H1 (cell line): ENCODE data around the gene TMEM187. TPM values are rescaled to one million over a fixed set of nuclear protein-coding genes. Genes with fewer than 3 reads are reported as not detected.

Experiments
- CTCF ChIA-PET: fragments of 300-600 bp; sonication (Branson Sonifier 250); formaldehyde crosslinking; loops from one replicate; lab custom pipeline; 2021; ENCODE audit not compliant: partially characterized antibody; lab: Charles Lee
- POLR2A ChIA-PET: fragments of 300-600 bp; sonication (Branson Sonifier 250); formaldehyde crosslinking; loops from one replicate; lab custom pipeline; 2021; ENCODE audit warnings: inconsistent platforms; ENCODE audit not compliant: partially characterized antibody; lab: Charles Lee
- DNase-seq, 2 experiments: peaks; one replicate each; pipeline versions ENCODE4 v3.0.0 to v3.0.0-alpha.2; 2010 to 2022; ENCODE audit warnings: low spot score in 2 of 2, low read depth in 1 of 2, mixed read lengths in 1 of 2
- FAIRE-seq: peaks from 2 replicates; lab custom pipeline; 2011; peaks lifted over from hg19 to GRCh38; lab: Jason Lieb, UNC
- H2AFZ ChIP-seq: 2 replicates; pipeline ENCODE4 v1.8.1; 2012; ENCODE audit warnings: low read length, inconsistent platforms
- H2AK5ac ChIP-seq: 2 replicates; pipeline ENCODE4 v1.6.1; 2013; ENCODE audit warnings: low read depth, low read length
- H2BK120ac ChIP-seq: replicated peaks from 2 replicates; pipeline ENCODE3; 2013; ENCODE audit warnings: low read depth, low read length, inconsistent platforms
- H2BK12ac ChIP-seq: 2 replicates; pipeline ENCODE4 v1.6.1; 2013; ENCODE audit warnings: low read depth, low read length
- H2BK15ac ChIP-seq: 2 replicates; pipeline ENCODE4 v1.6.1; 2013; ENCODE audit warnings: low read length
- H2BK20ac ChIP-seq: 2 replicates; pipeline ENCODE4 v1.6.1; 2013; ENCODE audit warnings: low read length
- H2BK5ac ChIP-seq: 2 replicates; pipeline ENCODE4 v1.6.1; 2013; ENCODE audit warnings: low read depth, low read length
- H3K14ac ChIP-seq: 2 replicates; pipeline ENCODE4 v1.6.1; 2013; ENCODE audit warnings: inconsistent platforms; ENCODE audit not compliant: insufficient read length
- H3K18ac ChIP-seq: 2 replicates; pipeline ENCODE4 v1.6.1; 2013; ENCODE audit warnings: low read length; ENCODE audit errors: extremely low read depth
- H3K23ac ChIP-seq: 2 replicates; pipeline ENCODE4 v1.6.1; 2013; ENCODE audit warnings: inconsistent platforms; ENCODE audit not compliant: insufficient read length
- H3K23me2 ChIP-seq: 2 replicates; pipeline ENCODE4 v1.6.1; 2013; ENCODE audit warnings: low read depth, low read length
- H3K27ac ChIP-seq: 2 replicates; pipeline ENCODE4 v1.6.1; 2011; ENCODE audit warnings: low read depth, low read length, inconsistent platforms
- H3K27me3 ChIP-seq, 4 experiments: replicated peaks in 1 of 4; 1 replicate in 1 of 4; 2 replicates in 3 of 4; pipeline versions ENCODE4 v1.6.1 to v1.8.1; 2011 to 2013; ENCODE audit warnings: low read length in 3 of 4, mild to moderate bottlenecking in 3 of 4, inconsistent platforms in 2 of 4, mixed read lengths in 2 of 4, moderate library complexity in 1 of 4; ENCODE audit not compliant: control insufficient read depth in 3 of 4, insufficient read depth in 3 of 4; ENCODE audit errors: extremely low read depth in 1 of 4
- H3K36me3 ChIP-seq, 4 experiments: 2 replicates each; pipeline versions ENCODE4 v1.6.1 to v1.8.1; 2011 to 2013; ENCODE audit warnings: mild to moderate bottlenecking in 4 of 4, low read length in 3 of 4, moderate library complexity in 2 of 4, control low read depth in 1 of 4, inconsistent platforms in 1 of 4; ENCODE audit not compliant: insufficient read depth in 4 of 4, control insufficient read depth in 2 of 4
- H3K4ac ChIP-seq: replicated peaks from 2 replicates; pipeline ENCODE3; 2013; ENCODE audit warnings: low read length, low read depth, mixed read lengths, inconsistent platforms; ENCODE audit not compliant: insufficient read length
- H3K4me1 ChIP-seq, 4 experiments: replicated peaks in 1 of 4; 1 replicate in 1 of 4; 2 replicates in 3 of 4; pipeline versions ENCODE4 v1.6.1 to v1.8.1; 2011 to 2013; ENCODE audit warnings: low read length in 3 of 4, inconsistent platforms in 2 of 4, mixed read lengths in 1 of 4; ENCODE audit not compliant: insufficient read depth in 4 of 4, control insufficient read depth in 3 of 4
- H3K4me2 ChIP-seq, 2 experiments: 2 replicates each; pipeline versions ENCODE4 v1.6.1 to v1.8.1; 2011 to 2013; ENCODE audit warnings: low read depth in 2 of 2, low read length in 2 of 2, control low read depth in 1 of 2, inconsistent platforms in 1 of 2, mild to moderate bottlenecking in 1 of 2; ENCODE audit not compliant: insufficient read depth in 1 of 2
- H3K4me3 ChIP-seq, 4 experiments: fragments of 200-600, 300-600 bp in 1 of 4; sonication (generic), shearing (Covaris generic), sonication (Bioruptor Twin) in 1 of 4; 2 replicates each; pipeline versions ENCODE4 v1.5.1 to v1.8.1; 2011 to 2016; ENCODE audit warnings: low read length in 4 of 4, low read depth in 3 of 4, control low read depth in 2 of 4, inconsistent platforms in 2 of 4, mild to moderate bottlenecking in 2 of 4, mixed read lengths in 1 of 4, moderate library complexity in 1 of 4; ENCODE audit not compliant: insufficient read depth in 2 of 4; ENCODE audit errors: extremely low read depth in 1 of 4
- H3K56ac ChIP-seq: replicated peaks from 2 replicates; pipeline ENCODE3; 2013; ENCODE audit warnings: low read depth, mild to moderate bottlenecking, mixed read lengths, low read length, inconsistent platforms; ENCODE audit not compliant: insufficient read length
- H3K79me1 ChIP-seq: 2 replicates; pipeline ENCODE4 v1.6.1; 2013; ENCODE audit warnings: low read depth, low read length, control low read depth
- H3K79me2 ChIP-seq, 2 experiments: 2 replicates each; pipeline versions ENCODE4 v1.6.1 to v1.8.1; 2012 to 2013; ENCODE audit warnings: low read length in 2 of 2, mild to moderate bottlenecking in 2 of 2, inconsistent platforms in 1 of 2; ENCODE audit not compliant: insufficient read depth in 2 of 2, control insufficient read depth in 1 of 2
- H3K9ac ChIP-seq, 4 experiments: replicated peaks in 1 of 4; 1 replicate in 1 of 4; 2 replicates in 3 of 4; pipeline versions ENCODE4 v1.6.1 to v1.8.1; 2011 to 2013; ENCODE audit warnings: low read depth in 3 of 4, low read length in 3 of 4, control low read depth in 2 of 4, mild to moderate bottlenecking in 2 of 4, moderate library complexity in 2 of 4, inconsistent platforms in 1 of 4; ENCODE audit errors: extremely low read depth in 1 of 4
- H3K9me3 ChIP-seq, 2 experiments: 2 replicates each; pipeline versions ENCODE4 v1.6.1 to v1.8.1; 2012 to 2013; ENCODE audit warnings: mild to moderate bottlenecking in 2 of 2, moderate library complexity in 2 of 2, control low read depth in 1 of 2, inconsistent platforms in 1 of 2, low read depth in 1 of 2, low read length in 1 of 2, mixed read lengths in 1 of 2; ENCODE audit not compliant: insufficient read depth in 2 of 2
- H4K20me1 ChIP-seq, 2 experiments: replicated peaks in 1 of 2; 2 replicates each; pipeline versions ENCODE3 to v1.8.1; 2011 to 2013; ENCODE audit warnings: inconsistent platforms in 2 of 2, low read length in 2 of 2, mild to moderate bottlenecking in 1 of 2; ENCODE audit not compliant: insufficient read depth in 2 of 2, control insufficient read depth in 1 of 2
- H4K5ac ChIP-seq: 2 replicates; pipeline ENCODE4 v1.6.1; 2013; ENCODE audit warnings: low read length, low read depth, mixed read lengths, inconsistent platforms; ENCODE audit not compliant: insufficient read length
- H4K8ac ChIP-seq: 2 replicates; pipeline ENCODE4 v1.8.0; 2013; ENCODE audit warnings: mild to moderate bottlenecking, moderate library complexity, low read length, inconsistent platforms; ENCODE audit not compliant: insufficient read depth; ENCODE audit errors: extremely low read depth
- H4K91ac ChIP-seq: replicated peaks from 2 replicates; pipeline ENCODE3; 2013; ENCODE audit warnings: low read length, mixed read lengths, inconsistent platforms; ENCODE audit not compliant: insufficient read length
- CREB1 ChIP-seq: IDR thresholded peaks from 2 replicates; pipeline ENCODE4 v1.6.1; 2012; ENCODE audit warnings: inconsistent platforms
- POLR2AphosphoS5 ChIP-seq: IDR thresholded peaks from 2 replicates; pipeline ENCODE4 v1.6.1; 2011; ENCODE audit warnings: low read depth, low read length
- WGBS, 2 experiments: shearing (Covaris generic) in 1 of 2; methylation state at CpG; one replicate each; pipeline versions ENCODE4 v1.1.6 to v1.1.7; 2013 to 2015; ENCODE audit warnings: low lambda C conversion rate in 2 of 2, mixed read lengths in 2 of 2, inconsistent platforms in 1 of 2, low coverage in 1 of 2, missing lambda C conversion rate in 1 of 2; ENCODE audit not compliant: insufficient replicate concordance in 2 of 2, insufficient coverage in 1 of 2, insufficient read length in 1 of 2; ENCODE audit errors: extremely low coverage in 1 of 2, missing lambda C conversion rate in 1 of 2; 5-methylcytosine and 5-hydroxymethylcytosine counted together
- polyA plus RNA-seq, 7 experiments: library from polyadenylated mRNA; depleted of rRNA in 3 of 7; stranded (reverse) in 5 of 7; unstranded in 2 of 7; fragments of >200 nt in 5 of 7; fragments of 200-250 nt in 2 of 7; gene quantifications; 1 replicate in 5 of 7; 2 replicates in 1 of 7; 4 replicates in 1 of 7; pipeline versions ENCODE4 v1.2.1 to v1.2.3, GENCODE V29; 2011 to 2013; ENCODE audit warnings: missing spikeins in 2 of 7, mixed read lengths in 2 of 7
- total RNA-seq: library from RNA; stranded (reverse); fragmentation: NEBNext Ultra II Directional; extraction: Animal tissue kit (Norgen Biotek cat#: 25700); gene quantifications from 2 replicates; pipeline ENCODE4 v1.2.1, GENCODE V29; 2021

Gene TMEM187
- total and polyA plus RNA-seq, 2 of the 8 experiments (the other 6 are each of a cell fraction or from before 2014, with no cell fraction given): 5.0 to 14.5 TPM

DNA sequence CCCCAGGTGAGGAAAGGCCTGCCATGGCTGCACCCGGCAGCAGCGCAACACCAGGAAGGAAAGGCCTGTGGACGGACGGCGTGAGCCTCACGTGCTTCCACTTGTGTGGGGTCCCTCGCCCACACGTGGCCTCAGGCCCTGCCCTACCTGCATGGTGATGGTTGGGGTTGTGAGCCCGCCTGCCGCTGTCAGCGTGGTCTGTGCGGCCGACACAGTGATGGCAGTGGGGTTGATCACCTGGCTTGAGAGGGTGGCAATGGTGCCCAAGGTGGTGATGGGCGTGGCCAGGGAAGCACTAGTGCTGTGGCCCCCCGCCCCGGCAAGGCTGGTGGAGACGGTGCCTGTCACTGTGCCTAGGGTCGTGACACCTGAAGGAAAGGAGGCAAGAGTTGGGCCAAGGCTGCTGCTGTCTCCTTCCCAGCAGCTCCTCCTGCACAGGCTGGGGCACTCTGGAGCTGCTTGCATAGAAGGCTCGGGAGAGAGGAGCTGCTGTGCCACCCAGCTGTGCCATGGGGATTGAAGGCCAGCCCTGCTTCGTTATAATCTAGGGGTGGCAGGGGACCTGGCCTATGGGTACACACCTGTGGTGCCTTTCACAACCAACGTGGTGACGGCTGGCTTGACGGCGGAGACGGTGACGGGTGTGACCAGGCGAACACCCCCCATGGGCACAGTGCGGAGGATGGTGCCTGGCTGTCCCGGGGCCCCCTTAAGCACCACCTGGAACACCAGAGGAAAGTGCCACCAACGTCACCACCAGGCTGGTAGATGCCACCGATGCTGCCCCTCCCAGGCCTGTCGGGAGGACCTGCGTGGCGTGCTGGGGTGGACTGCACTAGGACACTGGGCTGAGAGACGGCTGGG lies 16.3 kb upstream of the TMEM187 start:
- Histone ChIP-seq H3K4me3 (no peak overlapping the region), H2BK12ac (no peak overlapping the region), H2BK15ac (no peak overlapping the region), H3K23me2 (no peaks in the 10 kb centered on the region), H3K27me3 (no peaks in the 10 kb centered on the region), H4K8ac (no peak overlapping the region), H3K9ac (no peak overlapping the region), H4K5ac (no peak overlapping the region), H3K79me1 (no peaks in the 10 kb centered on the region), H3K18ac (no peak overlapping the region), H3K4me1 (no peaks in the 10 kb centered on the region), H3K14ac (no peak overlapping the region), H2AFZ (no peak overlapping the region), H2AK5ac (no peak overlapping the region), H3K4me2 (no peak overlapping the region), H4K91ac (no peak overlapping the region), H2BK20ac (no peak overlapping the region), H4K20me1 (peaks cover 2 to 6% of the 10 kb centered on the region in 2 experiments), H2BK5ac (no peak overlapping the region; the same call in 1 of the 2 replicates), H2BK120ac (no peak overlapping the region), H3K36me3 (peaks cover 22 to 95% (median 61%) of the 10 kb centered on the region in 4 experiments; a peak in 7 of 8 replicates), H3K27ac (no peak overlapping the region), H3K79me2 (no peaks in the 10 kb centered on the region), H3K9me3 (no peaks in the 10 kb centered on the region), H3K23ac (no peak overlapping the region), H3K4ac (no peak overlapping the region), H3K56ac (no peak overlapping the region)
- TF ChIP-seq CREB1 (no peak), POLR2AphosphoS5 (peak; percentile 54; the same call in 1 of the 2 replicates)
- DNase-seq: no peak
- WGBS, 2 experiments: 91% methylated on average over 18 of the region's 35 CpGs; no CpG with 5 or more reads in 1 of the 2 experiments
- ChIA-PET POLR2A (interaction anchor here (5.0 kb wide), 1 partner anchor 12 kb away, joined by 26 read pairs; no protein-coding TSS in a partner anchor), CTCF (interaction anchor here (0.6 kb wide), 1 partner anchor 938 kb away, joined by 3 read pairs; no protein-coding TSS in a partner anchor)
- no peak for FAIRE-seq
